ENCODE results near the gene SLC22A12.

SLC22A12 gene

GRCh38 chr11:64601605-64602465 is 10.8 kb downstream of the SLC22A12 start:
- Histone ChIP-seq H3K9ac (ENCODE audit: low read depth, low read length) (no peak overlapping the region), H3K4me1 (ENCODE audit: insufficient read depth, low read length) (no peaks in the 10 kb centered on the region; the same call in 1 of the 2 replicates), H3K36me3 (ENCODE audit: insufficient read depth, low read length) (no peaks in the 10 kb centered on the region), H3K9me3 (ENCODE audit: control insufficient read depth, insufficient read depth, low read length) (no peaks in the 10 kb centered on the region)

- H3K9ac ChIP-seq (ENCODE audit: low read depth, low read length): no peak overlapping the region
- H3K36me3 ChIP-seq (ENCODE audit: insufficient read depth, low read length): no peaks in the 10 kb centered on the region
- H3K4me1 ChIP-seq (ENCODE audit: insufficient read depth, low read length): no peaks in the 10 kb centered on the region; the same call in 1 of the 2 replicates
- no peaks in the 10 kb centered on the region for H3K9me3 ChIP-seq (ENCODE audit: control insufficient read depth, insufficient read depth, low read length)
Observed at GRCh38 chr11:64602466-64603070, 11.5 kb downstream of the SLC22A12 start.

GRCh38 chr11:64603411-64604110 is 12.5 kb downstream of the SLC22A12 start:
- Histone ChIP-seq H3K9me3 (ENCODE audit: control insufficient read depth, insufficient read depth, low read length) (no peaks in the 10 kb centered on the region), H3K4me1 (ENCODE audit: insufficient read depth, low read length) (no peaks in the 10 kb centered on the region; the same call in 1 of the 2 replicates), H3K9ac (ENCODE audit: low read depth, low read length) (no peak overlapping the region), H3K36me3 (ENCODE audit: insufficient read depth, low read length) (no peaks in the 10 kb centered on the region)

- Histone ChIP-seq H3K9me3 (ENCODE audit: control insufficient read depth, insufficient read depth, low read length) (no peaks in the 10 kb centered on the region), H3K36me3 (ENCODE audit: insufficient read depth, low read length) (no peaks in the 10 kb centered on the region), H3K4me1 (ENCODE audit: insufficient read depth, low read length) (no peaks in the 10 kb centered on the region; the same call in 1 of the 2 replicates), H3K9ac (ENCODE audit: low read depth, low read length) (no peak overlapping the region)
Observed at GRCh38 chr11:64604458-64605243, 13.6 kb downstream of the SLC22A12 start.

GRCh38 chr11:64605244-64605560 is 14.2 kb downstream of the SLC22A12 start:
- no peaks in the 10 kb centered on the region; the same call in 1 of the 2 replicates for H3K4me1 ChIP-seq (ENCODE audit: insufficient read depth, low read length)

GRCh38 chr11:64605656-64606585 is 14.9 kb downstream of the SLC22A12 start:
- no peaks in the 10 kb centered on the region for H3K36me3 ChIP-seq (ENCODE audit: insufficient read depth, low read length)
- H3K4me1 ChIP-seq (ENCODE audit: insufficient read depth, low read length): no peaks in the 10 kb centered on the region; the same call in 1 of the 2 replicates
- H3K9me3 ChIP-seq (ENCODE audit: control insufficient read depth, insufficient read depth, low read length): no peaks in the 10 kb centered on the region
- no peak overlapping the region for H3K9ac ChIP-seq (ENCODE audit: low read depth, low read length)

More at GRCh38 chr11:64605244-64605560, 14.2 kb downstream of the SLC22A12 start:
- H3K36me3 ChIP-seq (ENCODE audit: insufficient read depth, low read length): no peaks in the 10 kb centered on the region
- no peak overlapping the region for H3K9ac ChIP-seq (ENCODE audit: low read depth, low read length)
- no peaks in the 10 kb centered on the region for H3K9me3 ChIP-seq (ENCODE audit: control insufficient read depth, insufficient read depth, low read length)

- Histone ChIP-seq H3K9me3 (ENCODE audit: control insufficient read depth, insufficient read depth, low read length) (no peaks in the 10 kb centered on the region), H3K4me1 (ENCODE audit: insufficient read depth, low read length) (no peaks in the 10 kb centered on the region; the same call in 1 of the 2 replicates), H3K36me3 (ENCODE audit: insufficient read depth, low read length) (no peaks in the 10 kb centered on the region), H3K9ac (ENCODE audit: low read depth, low read length) (no peak overlapping the region)
Observed at GRCh38 chr11:64606796-64607380, 15.9 kb downstream of the SLC22A12 start.

GRCh38 chr11:64607381-64607985 is 16.5 kb downstream of the SLC22A12 start:
- H3K36me3 ChIP-seq (ENCODE audit: insufficient read depth, low read length): no peaks in the 10 kb centered on the region
- no peaks in the 10 kb centered on the region for H3K9me3 ChIP-seq (ENCODE audit: control insufficient read depth, insufficient read depth, low read length)
- H3K4me1 ChIP-seq (ENCODE audit: insufficient read depth, low read length): no peaks in the 10 kb centered on the region; the same call in 1 of the 2 replicates
- H3K9ac ChIP-seq (ENCODE audit: low read depth, low read length): no peak overlapping the region

GRCh38 chr11:64608046-64608445 is 17.0 kb downstream of the SLC22A12 start:
- no peaks in the 10 kb centered on the region for H3K9me3 ChIP-seq (ENCODE audit: control insufficient read depth, insufficient read depth, low read length)
- no peak overlapping the region for H3K9ac ChIP-seq (ENCODE audit: low read depth, low read length)
- no peaks in the 10 kb centered on the region; the same call in 1 of the 2 replicates for H3K4me1 ChIP-seq (ENCODE audit: insufficient read depth, low read length)
- no peaks in the 10 kb centered on the region for H3K36me3 ChIP-seq (ENCODE audit: insufficient read depth, low read length)

- no peak overlapping the region for H3K9ac ChIP-seq (ENCODE audit: low read depth, low read length)
- no peaks in the 10 kb centered on the region for H3K36me3 ChIP-seq (ENCODE audit: insufficient read depth, low read length)
- H3K4me1 ChIP-seq (ENCODE audit: insufficient read depth, low read length): no peaks in the 10 kb centered on the region; the same call in 1 of the 2 replicates
- H3K9me3 ChIP-seq (ENCODE audit: control insufficient read depth, insufficient read depth, low read length): no peaks in the 10 kb centered on the region
Observed at GRCh38 chr11:64608636-64609035, 17.6 kb downstream of the SLC22A12 start.

GRCh38 chr11:64609436-64610047 is 18.5 kb downstream of the SLC22A12 start:
- Histone ChIP-seq H3K9me3 (ENCODE audit: control insufficient read depth, insufficient read depth, low read length) (no peaks in the 10 kb centered on the region), H3K36me3 (ENCODE audit: insufficient read depth, low read length) (no peaks in the 10 kb centered on the region), H3K4me1 (ENCODE audit: insufficient read depth, low read length) (no peaks in the 10 kb centered on the region; the same call in 1 of the 2 replicates), H3K9ac (ENCODE audit: low read depth, low read length) (no peak overlapping the region)

GRCh38 chr11:64610596-64610995 is 19.6 kb downstream of the SLC22A12 start:
- Histone ChIP-seq H3K9me3 (ENCODE audit: control insufficient read depth, insufficient read depth, low read length) (no peaks in the 10 kb centered on the region), H3K36me3 (ENCODE audit: insufficient read depth, low read length) (no peaks in the 10 kb centered on the region), H3K9ac (ENCODE audit: low read depth, low read length) (no peak overlapping the region), H3K4me1 (ENCODE audit: insufficient read depth, low read length) (no peaks in the 10 kb centered on the region; the same call in 1 of the 2 replicates)

Measured in ES-I3 (cell line).